ENCODE data around the gene VGLL4.

DNA sequence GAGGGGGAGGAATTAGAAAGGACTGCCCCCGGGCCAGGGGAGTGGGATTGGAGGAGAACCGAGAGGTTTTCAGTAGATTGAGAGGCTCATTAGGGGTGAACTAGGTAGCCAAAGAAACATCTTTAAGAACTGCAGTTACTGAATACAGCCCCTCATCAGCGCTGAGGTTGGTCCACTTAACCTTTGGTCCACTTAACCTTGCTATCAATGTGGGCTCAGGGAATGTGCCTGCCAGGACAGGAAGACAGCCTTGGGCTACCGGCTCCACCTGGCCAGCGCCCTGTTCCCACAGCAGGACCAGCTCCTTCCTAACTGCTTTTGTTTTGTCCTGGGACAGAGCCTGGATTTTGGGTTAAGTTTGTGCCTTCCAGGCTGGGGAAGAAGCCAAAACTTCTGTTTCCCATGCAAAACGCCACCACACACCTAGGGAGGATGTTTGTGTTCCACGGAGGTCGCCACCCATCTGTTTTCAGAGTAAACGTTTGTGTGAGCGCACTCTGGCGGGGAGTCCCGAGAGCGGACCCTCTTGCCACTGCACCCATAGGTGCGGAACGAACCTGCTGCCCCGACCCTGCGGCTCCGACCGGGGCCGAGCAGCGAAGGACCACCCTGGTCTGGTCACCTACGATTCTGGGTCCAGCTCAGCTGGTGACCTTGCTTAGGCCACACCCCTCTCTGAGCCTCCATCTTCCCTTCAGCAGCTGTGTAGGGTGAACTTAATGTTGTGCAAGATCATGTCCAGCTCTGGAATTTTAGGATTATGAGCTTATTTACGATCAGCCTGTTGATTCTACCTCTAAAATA lies 107.4 kb downstream of the VGLL4 start:
- no peak for TF ChIP-seq CTCF (conservative IDR thresholded peaks at IDR 0.05; ENCODE audit: low read length)
- no peak for TF ChIP-seq EZH2phosphoT487 (IDR thresholded peaks at IDR 0.05; ENCODE audit: borderline replicate concordance, low read depth, low read length)

Measured in OCI-LY7 (cell line).